Activated T-cell treated with anti-CD3 and anti-CD28 coated beads, Interleukin-2, amount 50 U/mL, for 1 hour (primary cell): ENCODE measurements around the gene EIF4H.
"Not testable (repeated sequence)": the region's sequence is repeated elsewhere in the genome, so short reads cannot be mapped to it uniquely, and the experiment has no call there.

Experiments used
- DNase-seq: peaks from one replicate; pipeline ENCODE4 v3.0.0-alpha.2; 2020

The EIF4H gene

DNA sequence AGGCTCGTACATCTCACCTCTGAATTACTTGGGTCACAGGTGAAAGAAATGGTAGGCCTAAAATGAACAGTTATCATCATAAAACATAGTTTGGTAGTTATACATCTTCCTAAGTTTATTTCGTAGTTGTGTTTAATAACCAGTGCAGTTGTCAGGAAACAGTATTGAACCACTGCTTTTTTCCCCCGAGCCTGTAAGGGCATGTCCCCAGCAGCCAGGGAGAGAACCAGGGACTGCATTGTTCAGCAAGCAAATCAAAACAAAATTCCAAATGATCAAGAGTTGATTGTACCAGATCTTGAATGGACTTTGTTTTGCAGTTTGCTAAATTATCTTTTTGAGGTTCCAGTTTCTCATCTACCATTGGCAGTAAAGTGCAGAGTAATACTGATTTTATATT is 2.4 kb downstream of the EIF4H start:
- DNase-seq = no peak

DNA sequence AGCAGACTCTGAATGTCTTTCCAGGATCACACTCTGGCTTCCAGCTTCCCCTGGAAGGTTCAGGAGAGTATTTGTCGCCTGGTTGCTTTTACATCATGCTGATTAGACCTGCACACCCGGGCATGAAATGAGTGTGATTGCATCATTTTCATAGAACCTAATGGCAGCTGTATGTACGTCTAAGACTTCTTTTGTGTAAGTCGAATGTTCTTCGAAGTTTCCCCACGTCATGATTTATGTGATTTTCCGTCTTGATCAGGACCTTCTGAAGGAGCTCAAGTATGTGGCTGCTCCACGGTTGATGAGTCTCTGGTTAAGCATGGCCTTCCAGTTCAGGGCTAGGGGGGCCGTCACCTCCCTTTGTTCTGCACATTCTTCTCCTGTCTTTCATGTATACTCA is 4.5 kb downstream of the EIF4H start:
- DNase-seq = no peak

- DNase-seq = no peak
Measured at GRCh38 chr7:74179935-74180604, 5.9 kb downstream of the EIF4H start.

- DNase-seq = no peak
Measured at GRCh38 chr7:74180866-74181265, 6.7 kb downstream of the EIF4H start.

GRCh38 chr7:74181821-74182220 is 7.7 kb downstream of the EIF4H start:
- DNase-seq = no peak

- no peak for DNase-seq
Measured at GRCh38 chr7:74182453-74183090, 8.4 kb downstream of the EIF4H start.

- no peak for DNase-seq
Measured at GRCh38 chr7:74183142-74183541, 9.0 kb downstream of the EIF4H start.

DNA sequence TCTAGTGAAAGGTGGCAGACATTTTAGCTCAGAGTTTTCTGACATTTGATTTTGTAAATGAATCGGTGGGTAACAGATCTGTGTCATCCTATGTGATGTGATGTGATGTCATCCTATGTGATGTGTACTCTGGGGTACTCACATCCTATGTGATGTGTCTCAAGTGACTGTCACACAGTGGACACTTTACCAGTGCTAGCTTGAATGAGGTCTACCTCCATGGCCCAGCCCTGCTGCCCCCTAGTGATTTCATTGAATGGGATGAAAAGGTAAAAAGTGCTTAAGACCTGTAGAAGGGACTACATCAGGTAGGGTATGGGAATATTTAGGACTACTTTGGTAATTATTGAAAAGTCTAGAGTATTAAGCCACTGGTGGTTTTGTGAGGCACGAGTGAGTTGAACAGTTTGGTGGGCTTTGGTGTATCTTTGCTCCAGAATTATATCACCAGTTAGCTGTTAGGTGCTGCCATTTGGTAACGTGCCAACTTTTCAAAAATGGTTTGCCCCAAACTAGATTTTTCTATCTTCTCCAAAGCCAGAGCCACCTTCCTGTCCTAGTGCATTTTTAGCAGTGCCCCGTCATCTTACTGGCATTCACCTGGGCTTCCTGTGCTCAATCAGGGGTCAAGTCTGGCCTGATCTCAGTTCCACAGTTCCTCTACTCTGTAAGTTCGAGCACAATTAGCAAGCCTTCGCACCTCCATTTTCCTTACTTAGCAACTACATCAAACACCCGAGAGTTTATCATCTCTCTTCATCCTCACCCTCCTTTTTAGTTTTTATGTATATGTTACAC is 9.7 kb downstream of the EIF4H start:
- DNase-seq = no peak

DNA sequence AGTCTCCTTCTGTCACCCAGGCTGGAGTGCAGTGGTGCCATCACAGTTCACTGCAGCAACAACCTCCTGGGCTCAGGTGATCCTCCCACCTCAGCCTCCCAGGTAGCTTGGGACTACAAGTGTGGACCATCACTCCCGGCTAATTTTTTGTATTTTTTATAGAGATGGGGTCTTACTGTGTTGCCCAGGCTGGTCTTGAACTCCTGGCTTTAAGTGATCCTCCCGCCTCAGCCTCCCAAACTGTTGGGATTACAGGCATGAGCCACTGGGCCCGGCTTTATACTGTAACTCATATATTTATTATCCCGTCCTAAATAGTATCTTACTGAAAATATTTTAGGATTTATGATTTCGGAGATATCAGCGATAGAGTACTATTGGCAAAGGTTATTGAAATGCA is 10.9 kb downstream of the EIF4H start:
- DNase-seq = no peak

DNA sequence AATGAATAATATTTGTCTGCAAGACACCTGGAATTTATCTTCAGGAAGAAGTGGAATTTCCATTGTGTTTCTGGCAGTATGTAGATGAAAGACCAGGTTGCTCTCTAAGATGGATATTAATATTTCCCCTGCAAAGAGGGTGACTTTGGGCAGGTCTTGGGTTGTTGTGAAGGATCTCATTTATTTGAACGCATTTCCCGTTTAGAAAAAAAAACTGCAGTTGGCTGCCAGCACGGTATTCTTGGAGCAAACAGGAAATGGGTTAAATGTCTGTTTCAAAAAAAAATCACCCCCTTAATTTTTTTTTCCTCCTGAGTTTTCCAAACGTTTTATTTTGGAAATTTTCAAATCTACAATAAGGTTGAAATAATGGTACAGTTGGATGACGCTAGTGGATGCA is 11.5 kb downstream of the EIF4H start:
- DNase-seq = no peak

- no peak for DNase-seq
Measured at GRCh38 chr7:74187915-74188675, 13.9 kb downstream of the EIF4H start.

GRCh38 chr7:74190259-74190658 is 16.1 kb downstream of the EIF4H start:
- DNase-seq = no peak

GRCh38 chr7:74191231-74191630 is 17.1 kb downstream of the EIF4H start:
- DNase-seq = no peak

DNA sequence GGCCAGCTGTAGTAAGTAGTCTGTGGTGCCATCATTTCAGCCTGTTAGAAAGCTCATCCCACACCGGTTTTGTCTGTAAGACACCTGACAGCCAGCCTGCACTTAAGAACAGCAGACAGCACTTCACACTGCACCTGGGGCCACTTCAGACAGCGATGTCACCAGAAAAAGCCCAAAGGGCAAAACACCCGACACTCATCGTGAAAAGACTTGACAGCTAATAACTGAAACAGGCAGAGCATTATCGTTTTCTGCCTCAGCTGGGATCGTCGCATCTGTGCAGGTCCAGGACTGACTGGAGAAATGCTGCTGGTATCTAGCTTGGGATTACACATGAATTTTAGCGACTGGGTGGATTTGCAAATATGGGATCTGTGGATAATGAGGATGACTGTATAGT is 18.9 kb downstream of the EIF4H start:
- no peak for DNase-seq

DNA sequence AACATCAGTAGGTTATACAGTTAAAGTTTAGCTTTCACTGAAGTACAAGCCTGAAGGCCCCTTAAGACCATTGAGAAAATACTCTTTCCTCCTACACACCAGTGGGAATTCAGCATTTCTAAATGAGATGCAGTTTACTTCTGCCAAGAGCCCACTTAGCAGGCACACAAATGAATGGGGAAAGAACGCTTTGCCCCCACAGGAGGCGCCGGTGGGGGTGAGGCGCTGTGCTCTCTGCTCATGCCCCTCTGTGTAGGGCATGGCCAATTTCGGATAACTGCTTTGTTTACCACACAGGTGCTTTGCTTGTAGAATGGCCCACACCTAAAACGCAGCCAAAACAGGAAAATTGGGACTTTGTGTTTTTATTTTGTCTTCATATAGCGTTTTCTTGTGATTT is 19.8 kb downstream of the EIF4H start:
- no peak for DNase-seq

GRCh38 chr7:74194686-74195085 is 20.5 kb downstream of the EIF4H start:
- DNase-seq = no peak

- DNase-seq = not testable (repeated sequence)
Measured at GRCh38 chr7:74195139-74195860, 21.1 kb downstream of the EIF4H start.

DNA sequence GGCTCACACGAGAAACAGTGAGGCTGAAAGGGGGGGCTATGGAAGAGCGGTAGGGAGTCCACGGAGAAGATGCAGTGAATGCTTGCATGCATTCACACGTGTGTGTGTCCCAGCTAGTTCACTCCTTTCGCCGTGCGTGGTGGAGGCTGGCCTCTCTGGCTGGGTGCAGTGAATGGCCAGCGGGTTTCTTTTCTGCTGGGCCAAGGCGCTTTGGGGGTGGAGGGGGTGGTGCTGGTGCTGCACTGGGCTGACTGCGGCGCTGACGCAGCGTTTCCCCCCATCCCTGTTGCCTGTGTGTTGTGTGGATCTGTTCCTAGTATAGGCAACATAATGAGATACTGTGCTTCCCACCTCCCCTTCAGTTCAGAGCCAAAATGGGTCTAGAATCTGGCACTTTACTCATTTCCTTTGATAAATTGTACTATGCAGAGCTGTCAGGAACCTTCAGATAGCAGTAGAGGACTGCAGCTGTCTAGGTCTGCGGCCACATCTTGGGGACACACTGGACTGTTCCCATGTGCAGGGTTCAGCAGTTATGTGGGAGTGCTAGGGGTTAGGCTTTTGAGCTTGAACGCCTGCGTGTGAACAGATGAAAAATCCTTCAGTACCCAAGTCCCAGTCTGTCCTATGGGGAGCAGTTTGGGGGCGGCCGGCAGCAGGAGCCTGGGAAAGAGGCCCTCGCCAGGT is 22.0 kb downstream of the EIF4H start:
- not testable (repeated sequence) for DNase-seq

DNA sequence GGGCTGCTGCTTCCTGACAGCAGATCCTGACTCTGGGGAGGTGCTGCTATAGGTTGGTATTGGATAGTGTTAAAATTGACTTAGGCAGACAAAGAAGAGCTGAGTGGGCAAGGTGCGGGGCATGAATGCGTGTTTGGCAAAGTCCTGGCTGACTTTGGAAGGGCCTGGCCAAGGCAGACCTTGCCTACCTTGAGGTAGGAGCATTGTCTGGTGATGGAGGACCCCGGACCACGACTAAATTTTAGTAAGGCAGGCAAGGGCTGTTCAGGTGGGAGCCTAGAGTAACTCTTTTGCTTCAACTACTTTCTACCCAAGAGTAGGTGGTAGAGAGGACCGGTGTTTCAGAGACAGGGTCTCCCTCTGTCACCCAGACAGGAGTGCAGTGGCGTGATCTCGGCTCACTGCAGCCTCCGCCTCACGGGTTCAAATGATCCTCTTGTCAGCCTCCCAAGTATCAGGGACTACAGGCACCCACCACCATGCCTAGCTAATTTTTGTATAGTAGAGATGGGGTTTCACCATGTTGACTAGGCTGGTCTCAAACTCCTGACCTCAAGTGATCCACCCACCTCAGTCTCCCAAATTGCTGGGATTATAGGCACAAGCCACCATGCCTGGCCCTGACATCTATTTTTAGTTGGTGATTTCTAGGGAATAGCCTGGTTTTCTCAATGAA is 23.4 kb downstream of the EIF4H start:
- no peak for DNase-seq

- no peak for DNase-seq
Measured at GRCh38 chr7:74199551-74200355, 25.6 kb downstream of the EIF4H start.
